GM12872 (cell line): Measurements from ENCODE around the gene MARK3.
A peak's percentile ranks its signal among the peaks of the same experiment; 100 is the strongest.

ENCODE experiments used
- TF ChIP-seq, protein P1 (sequence below): IDR thresholded peaks from 3 replicates; pipeline ENCODE4 v1.5.1; 2011; ENCODE audit warnings: low read depth, mild to moderate bottlenecking, low read length, moderate library complexity; ENCODE audit not compliant: insufficient read depth

Gene MARK3

DNA sequence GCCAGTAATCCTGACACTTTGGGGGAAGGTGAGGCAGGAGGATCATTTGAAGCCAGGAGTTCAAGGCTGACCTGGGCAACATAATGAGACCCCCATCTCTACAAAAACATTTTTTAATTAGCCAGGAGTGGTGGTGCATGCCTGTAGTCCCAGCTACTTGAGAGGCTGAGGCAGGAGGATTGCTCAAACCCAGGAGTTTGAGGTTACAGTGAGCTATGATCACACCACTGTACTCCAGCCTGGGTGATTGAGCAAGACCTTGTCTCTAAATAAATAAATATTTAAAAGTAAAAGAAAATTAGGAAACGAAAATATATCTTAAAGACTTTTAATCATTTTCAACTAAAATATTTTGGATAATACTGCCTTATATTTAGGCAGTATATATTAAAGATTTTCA lies 111.6 kb downstream of the MARK3 start:
- TF ChIP-seq, protein P1, sequence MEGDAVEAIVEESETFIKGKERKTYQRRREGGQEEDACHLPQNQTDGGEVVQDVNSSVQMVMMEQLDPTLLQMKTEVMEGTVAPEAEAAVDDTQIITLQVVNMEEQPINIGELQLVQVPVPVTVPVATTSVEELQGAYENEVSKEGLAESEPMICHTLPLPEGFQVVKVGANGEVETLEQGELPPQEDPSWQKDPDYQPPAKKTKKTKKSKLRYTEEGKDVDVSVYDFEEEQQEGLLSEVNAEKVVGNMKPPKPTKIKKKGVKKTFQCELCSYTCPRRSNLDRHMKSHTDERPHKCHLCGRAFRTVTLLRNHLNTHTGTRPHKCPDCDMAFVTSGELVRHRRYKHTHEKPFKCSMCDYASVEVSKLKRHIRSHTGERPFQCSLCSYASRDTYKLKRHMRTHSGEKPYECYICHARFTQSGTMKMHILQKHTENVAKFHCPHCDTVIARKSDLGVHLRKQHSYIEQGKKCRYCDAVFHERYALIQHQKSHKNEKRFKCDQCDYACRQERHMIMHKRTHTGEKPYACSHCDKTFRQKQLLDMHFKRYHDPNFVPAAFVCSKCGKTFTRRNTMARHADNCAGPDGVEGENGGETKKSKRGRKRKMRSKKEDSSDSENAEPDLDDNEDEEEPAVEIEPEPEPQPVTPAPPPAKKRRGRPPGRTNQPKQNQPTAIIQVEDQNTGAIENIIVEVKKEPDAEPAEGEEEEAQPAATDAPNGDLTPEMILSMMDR = no peak

DNA sequence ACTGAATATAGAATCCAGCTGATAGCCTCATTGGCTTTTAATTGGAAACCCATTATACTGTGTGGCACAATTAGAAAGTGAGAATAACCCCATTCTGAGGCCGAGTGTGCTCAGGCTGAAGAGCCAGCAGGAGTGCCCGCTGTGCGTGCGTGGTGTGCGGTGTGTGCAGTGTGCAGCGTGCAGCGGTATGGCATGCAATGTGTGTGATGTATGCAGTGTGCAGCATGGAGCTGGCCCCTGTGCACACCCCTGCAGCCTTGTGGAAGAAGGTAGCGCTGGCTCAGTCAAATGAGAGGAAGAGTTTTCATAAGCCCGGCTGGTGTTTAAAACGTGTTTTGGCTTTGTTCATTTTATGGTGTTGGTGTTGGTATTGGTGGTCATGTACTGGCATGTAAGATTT lies 114.5 kb downstream of the MARK3 start:
- TF ChIP-seq, protein P1 = no peak

DNA sequence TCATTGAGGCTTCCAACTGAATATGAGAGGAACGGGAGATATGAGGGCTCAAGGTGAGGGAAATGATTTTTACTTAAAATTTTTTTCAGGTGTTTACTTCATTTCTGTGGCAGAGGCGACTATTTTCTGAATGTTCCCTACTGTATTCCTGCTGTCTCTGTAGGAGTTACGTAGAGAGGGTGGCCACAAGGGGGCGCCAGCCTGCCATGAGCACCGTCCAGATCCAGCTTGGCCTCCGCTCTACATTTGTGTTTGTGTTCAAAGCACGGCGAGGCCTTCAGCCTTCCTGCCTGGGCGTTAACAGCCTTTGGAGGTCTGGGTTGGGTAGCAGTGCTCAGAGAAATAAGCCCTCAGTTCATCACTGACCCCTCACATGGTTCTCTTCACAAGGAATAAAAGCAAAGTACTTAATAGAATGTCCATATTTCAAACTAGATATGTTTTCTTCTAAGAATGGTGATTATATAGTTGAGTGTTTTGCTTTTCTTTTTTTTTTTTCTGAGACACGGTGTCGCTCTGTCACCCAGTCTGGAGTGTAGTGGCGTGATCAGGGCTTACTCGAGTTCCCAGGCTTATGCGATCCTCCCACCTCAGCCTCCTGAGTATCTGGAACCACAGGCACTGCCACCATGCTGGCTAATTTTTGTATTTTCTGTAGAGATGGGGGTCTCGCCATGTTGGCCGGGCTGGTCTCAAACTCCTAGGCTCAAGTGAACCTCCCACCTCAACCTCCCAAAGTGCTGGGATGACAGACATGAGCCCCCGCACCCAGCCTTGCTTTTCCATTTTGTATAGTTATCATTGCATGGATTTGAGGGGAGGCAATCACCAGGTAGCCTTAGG lies 115.2 kb downstream of the MARK3 start:
- TF ChIP-seq, protein P1 = peak; percentile 93

DNA sequence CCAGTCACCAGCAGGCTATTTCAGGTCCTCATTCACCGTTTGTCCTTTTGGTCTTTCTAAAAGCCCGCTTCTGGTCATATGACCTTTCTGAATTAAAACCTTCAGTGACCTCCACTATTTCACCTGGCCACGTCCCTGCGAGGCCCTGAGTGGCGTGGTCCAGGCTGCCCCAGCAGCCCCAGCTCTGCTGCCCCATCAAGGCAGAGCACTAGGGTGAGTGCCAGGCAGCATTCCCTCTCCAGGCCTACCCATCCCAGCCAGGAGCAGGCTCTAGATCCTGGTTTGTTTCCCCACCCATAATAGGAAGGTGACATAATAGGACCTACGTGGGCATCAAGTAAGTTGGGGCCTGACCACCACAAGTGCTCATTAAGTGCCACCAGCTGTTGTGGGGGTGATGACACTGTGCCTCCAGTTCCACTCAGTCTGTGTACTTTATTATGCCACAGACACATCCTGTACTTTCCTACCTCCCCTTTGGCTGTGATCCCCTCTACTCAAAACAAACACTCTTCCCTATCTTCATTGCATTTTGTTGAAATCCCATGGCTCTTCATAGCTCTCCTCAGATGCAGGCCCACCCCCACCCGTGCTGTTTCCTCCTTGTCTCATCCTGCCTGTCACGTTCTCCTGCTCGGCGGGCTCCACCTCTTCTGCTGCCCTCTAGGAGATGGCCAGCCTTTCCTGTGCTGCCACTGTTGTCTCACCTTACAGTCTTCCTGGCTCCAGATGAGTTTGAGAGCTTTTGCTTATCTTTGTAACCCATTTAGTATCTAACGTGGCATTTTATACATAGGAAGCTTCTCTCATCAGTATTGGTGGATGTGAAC lies 116.0 kb downstream of the MARK3 start:
- TF ChIP-seq, protein P1 = no peak

DNA sequence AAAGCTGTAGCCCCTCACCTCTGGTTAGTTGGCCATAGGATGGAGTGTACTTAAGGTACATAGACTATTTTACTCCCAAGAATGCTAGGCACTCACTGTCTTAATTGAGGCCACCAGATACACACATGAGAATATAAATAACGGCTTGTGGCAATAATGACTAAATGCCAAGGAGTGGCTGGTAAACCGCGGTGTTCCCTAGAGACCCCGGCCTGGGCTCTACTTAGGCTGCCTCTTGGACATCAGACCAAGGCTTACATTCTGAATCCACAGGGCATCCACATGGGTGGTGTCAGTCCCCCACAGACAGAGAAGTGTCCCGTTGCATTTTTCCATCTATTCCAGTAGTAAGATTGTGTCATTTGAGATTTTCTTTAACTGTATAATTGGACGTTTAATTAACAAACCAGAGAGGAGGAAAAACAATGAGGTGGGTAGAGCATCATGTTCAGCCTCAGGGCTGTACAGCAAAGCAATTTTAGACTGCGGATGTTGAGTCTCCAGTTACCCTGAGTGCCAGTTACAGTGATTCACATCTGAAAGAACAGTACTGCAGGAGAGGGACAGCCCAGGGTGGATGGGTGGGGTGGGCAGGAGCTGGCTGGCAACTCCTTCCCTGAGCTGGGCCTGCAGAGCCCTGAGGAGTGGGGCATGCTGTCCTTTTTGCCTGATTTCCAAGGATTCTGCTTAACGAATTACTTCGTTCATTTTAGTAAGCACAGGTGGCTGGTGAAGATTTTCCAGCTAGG lies 116.9 kb downstream of the MARK3 start:
- TF ChIP-seq, protein P1 = no peak

DNA sequence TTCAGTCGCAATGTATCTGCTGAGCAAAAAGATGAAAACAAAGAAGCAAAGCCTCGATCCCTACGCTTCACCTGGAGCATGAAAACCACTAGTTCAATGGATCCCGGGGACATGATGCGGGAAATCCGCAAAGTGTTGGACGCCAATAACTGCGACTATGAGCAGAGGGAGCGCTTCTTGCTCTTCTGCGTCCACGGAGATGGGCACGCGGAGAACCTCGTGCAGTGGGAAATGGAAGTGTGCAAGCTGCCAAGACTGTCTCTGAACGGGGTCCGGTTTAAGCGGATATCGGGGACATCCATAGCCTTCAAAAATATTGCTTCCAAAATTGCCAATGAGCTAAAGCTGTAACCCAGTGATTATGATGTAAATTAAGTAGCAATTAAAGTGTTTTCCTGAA lies 117.7 kb downstream of the MARK3 start:
- TF ChIP-seq, protein P1 = no peak

DNA sequence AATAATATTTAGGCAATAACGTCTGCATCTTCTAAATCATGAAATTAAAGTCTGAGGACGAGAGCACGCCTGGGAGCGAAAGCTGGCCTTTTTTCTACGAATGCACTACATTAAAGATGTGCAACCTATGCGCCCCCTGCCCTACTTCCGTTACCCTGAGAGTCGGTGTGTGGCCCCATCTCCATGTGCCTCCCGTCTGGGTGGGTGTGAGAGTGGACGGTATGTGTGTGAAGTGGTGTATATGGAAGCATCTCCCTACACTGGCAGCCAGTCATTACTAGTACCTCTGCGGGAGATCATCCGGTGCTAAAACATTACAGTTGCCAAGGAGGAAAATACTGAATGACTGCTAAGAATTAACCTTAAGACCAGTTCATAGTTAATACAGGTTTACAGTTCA lies 118.1 kb downstream of the MARK3 start:
- TF ChIP-seq, protein P1 = no peak
